HG02852 (cell line): Measurements from ENCODE around the gene GPR33.
A peak's percentile ranks its signal among the peaks of the same experiment; 100 is the strongest.
"Not testable (repeated sequence)": the region's sequence is repeated elsewhere in the genome, so short reads cannot be mapped to it uniquely, and the experiment has no call there.

Experiments used
- ATAC-seq: cut with Tn5 transposase; IDR thresholded peaks from one replicate; pipeline ENCODE4 v1.9.1; 2021; ENCODE audit warnings: mild to moderate bottlenecking, moderate library complexity; ENCODE audit not compliant: unreplicated experiment

GPR33 gene

GRCh38 chr14:31487886-31488285, at the start of gene GPR33:
Gene GPR33 (minus strand): TSS chr14:31488039. CDS start chr14:31483965, 4,074 bp downstream.
- ATAC-seq, result no peak

DNA sequence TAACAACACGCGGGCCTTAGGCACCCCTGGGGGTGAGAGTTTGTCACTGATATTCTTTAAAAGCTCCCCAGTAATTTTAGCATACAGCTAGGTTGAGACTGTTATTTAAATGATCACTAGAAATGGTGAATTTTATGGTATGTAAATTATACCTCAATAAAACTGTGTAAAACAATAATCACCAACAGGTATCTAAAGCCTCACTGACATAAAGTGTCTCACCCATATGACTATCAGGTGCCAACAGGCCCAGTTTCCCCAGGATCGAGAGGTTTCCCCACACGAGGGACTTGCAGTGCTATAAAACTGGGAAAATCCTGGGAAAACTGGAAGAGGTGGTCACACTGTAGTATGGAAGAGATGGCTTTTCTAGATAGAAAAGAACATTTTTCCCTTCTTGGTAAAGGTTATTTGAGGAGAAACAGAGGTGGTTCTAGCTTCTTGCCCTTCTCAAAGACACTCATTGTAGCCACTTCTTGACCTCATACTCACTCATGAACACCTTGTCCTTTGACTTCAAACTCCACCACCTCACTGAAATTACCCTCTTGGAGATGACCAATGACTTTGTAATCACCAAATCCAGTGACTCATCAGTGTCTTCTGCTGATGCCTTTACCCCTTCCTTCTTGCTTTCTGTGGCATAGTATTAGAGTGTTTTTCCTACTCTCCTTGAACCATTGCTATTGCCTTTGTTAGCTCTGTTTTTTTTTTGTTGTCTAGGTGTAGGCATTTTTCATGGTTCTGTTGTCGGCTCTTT, 48.5 kb upstream of the GPR33 start:
- ATAC-seq, result no peak

GRCh38 chr14:31530136-31530535, 42.3 kb upstream of the GPR33 start:
- no peak for ATAC-seq

GRCh38 chr14:31529053-31529452, 41.2 kb upstream of the GPR33 start:
- ATAC-seq, result no peak

GRCh38 chr14:31527546-31527945, 39.7 kb upstream of the GPR33 start:
- ATAC-seq, result no peak

DNA sequence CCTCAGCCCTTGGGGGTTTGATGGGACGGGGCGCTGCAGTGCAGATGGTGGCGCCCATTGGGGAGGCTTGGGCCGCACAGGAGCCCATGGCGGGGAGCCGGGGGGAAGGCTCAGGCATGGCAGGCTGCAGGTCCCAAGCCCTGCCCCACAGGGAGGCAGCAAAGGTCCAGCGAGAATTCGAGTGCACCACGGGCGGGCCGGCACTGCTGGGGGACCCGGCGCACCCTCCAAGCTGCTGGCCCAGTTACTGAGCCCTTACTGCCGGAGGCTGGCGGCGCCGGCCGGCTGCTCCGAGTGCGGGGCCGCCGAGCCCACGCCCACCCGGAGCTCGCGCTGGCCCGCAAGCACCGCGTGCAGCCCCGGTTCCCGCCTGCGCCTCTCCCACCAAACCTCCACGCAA, 39.2 kb upstream of the GPR33 start:
- ATAC-seq, result no peak

GRCh38 chr14:31510855-31511254, 23.0 kb upstream of the GPR33 start:
- no peak for ATAC-seq

GRCh38 chr14:31510222-31510621, 22.4 kb upstream of the GPR33 start:
- no peak for ATAC-seq

DNA sequence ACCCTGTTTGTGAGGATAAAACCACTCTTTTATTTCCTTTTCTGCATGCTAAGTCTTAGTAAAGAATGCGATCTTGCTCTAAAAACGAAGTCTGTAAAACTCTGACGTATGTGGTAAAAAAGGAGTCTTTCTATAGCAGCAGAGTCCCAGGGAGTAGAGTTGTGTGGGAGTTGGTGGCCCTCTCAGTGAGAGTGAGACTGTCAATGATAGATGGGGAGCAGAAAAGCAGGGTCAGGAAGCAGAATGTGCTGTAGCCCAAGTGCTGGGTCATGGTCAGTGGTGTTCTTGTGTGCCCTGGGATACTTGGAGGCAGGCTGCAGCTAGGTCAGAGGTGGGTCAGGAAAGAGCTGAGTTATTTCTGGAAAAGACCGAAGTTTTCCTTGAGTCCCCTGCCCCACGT, 20.3 kb upstream of the GPR33 start:
- no peak for ATAC-seq

DNA sequence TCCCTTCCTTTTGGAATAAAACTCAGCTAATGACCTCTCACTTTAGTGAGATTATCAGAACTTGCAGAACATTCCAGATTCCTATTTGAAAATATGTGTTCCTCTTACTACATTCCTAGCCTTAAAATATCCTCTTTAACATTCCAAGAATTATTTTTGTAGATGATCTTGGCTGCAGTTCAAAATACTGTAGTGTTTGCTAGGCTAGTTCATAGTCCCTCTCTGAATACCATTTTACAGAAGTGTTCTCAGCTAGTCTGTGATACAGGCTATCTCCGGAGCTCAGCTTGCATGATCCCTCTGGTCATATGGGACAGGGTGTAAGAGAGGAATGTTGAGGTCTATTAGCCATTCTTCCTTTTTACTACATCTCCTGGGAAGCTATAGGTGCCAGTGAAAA, 17.6 kb upstream of the GPR33 start:
- no peak for ATAC-seq

- no peak for ATAC-seq
These were observed 14.0 kb upstream of the GPR33 start for GRCh38 chr14:31501870-31502269.

DNA sequence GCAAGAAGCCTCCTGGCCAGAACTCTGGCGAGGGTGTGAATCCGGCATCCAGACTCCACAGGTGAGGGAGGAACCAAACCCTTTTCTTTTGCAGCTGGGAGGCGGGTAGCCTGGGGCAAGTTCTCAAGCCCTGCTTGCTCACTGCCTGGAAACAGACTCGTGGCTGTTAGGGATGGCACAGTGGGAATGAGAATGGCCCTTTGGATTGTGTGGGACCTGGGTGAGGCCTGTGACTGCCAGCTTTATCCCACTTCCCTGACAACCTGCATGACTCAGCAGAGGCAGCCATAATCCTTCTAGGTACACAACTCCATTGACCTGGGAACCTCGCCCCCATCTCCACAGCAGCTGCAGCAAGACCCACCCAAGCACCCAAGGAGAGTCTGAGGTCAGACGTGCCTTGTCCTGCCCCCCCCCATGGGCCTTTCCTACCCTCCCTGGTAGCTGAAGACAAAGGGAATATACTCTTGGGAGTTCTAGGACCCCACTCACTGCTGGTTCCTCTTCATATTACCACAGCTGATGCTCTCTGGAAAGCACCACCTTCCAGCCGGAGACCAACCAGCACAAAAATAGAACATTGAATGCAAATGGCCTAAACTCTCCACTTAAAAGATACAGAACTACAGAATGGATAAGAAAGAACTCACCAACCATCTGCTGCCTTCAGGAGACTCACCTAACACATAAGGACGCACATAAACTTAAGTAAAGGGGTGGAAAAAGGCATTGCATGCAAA, 5.1 kb upstream of the GPR33 start:
- no peak for ATAC-seq

- peak; percentile 69 for ATAC-seq
These were observed 1.9 kb upstream of the GPR33 start for GRCh38 chr14:31489691-31490090.

- no peak for ATAC-seq
These were observed 1.1 kb downstream of the GPR33 start for GRCh38 chr14:31486764-31487163.

- ATAC-seq, result no peak
These were observed 3.1 kb downstream of the GPR33 start for GRCh38 chr14:31484754-31485153.

DNA sequence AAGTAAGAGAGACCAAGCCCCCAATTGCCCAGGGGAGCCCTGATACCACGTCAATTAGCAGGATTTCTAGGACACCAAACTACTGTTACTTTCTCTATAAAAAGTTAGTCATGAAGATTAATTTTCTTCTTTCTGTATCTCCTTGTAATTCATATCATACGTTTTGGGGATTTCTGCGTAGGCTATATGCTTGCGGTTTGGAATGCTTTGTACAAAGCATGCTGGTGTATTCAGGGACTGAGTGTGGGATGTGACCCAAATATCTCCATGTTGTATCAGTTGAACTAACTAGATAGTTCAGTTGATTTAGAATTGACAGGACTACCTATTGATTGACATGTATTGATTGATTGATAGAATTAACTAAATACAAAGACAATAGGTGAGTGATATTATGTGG, 7.7 kb downstream of the GPR33 start:
- ATAC-seq, result no peak

DNA sequence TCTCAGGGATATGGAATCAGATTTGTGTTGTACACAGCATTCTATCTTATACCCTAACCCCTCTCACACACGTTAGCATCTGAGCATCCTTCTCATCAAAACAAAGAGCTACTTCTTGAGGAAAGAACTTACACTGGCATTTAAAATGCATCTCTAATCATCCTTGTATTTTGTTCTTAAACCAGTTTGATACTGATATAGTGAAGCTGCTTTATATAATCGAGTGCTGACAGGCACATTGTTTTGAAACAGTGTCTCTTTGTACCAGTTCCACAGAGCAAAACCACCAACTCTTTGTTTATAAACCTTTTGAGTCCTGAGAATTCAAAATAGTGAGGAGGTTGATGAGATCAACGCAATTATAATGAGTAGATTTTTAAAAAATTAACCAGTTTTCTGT, 8.8 kb downstream of the GPR33 start:
- no peak for ATAC-seq

GRCh38 chr14:31477248-31477647, 10.6 kb downstream of the GPR33 start:
- no peak for ATAC-seq

DNA sequence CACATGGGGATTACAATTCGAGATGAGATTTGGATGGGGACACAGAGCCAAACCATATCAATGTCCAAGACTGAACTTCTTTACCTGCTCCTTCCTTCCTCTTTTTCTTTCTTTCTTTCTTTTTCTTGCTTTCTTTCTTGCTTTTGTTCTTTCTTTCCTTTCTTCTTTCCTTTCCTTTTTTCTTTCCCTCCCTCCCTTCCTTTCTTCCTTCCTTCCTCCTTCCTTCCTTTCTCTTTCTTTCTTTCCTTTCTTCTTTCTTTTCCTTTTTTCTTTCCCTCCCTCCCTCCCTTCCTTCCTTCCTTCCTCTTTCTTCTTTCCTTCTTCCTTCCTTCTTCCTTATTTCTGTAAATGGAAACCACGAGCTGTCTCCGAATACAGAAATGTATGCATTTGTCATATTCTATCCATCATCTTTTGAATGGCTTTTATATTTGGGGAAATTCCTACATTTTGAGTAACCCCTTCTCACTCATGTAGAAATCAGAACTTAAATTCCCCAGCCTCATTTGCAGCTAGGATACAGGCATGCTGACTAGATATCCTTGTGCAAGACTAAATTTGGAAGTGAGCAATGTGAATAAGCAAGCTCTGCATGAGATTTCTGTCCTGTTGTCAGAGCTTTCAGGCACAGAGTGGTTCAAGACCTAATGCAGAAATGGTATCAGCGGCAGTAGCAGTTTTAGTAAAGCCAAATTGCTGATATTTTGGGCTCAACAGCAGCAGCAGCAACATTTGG, 11.5 kb downstream of the GPR33 start:
- no peak for ATAC-seq

DNA sequence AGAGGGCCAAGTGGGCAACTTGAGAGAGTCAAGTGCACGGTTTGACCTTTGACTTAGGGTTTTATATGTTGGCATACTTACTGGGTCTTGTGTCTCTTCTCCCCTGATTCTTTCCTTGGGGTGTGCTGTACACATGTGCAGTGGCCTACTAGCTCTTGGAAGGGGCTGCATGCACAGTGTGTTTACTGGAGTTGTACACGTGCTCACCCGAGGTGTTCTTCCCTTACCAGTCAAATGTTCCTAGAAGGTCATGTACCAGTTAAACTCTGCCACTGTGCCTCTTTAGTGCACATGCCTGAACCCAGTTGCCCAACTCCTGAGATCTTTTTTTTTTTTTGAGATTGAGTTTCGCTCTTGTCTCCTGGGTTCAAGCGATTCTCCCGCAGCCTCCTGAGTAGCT, 21.3 kb downstream of the GPR33 start:
- ATAC-seq, result no peak

- no peak for ATAC-seq
These were observed 22.7 kb downstream of the GPR33 start for GRCh38 chr14:31465111-31465510.

GRCh38 chr14:31462450-31462849, 25.4 kb downstream of the GPR33 start:
- not testable (repeated sequence) for ATAC-seq
